ENCODE results near the gene SNCA. TPM values are rescaled to one million over a fixed set of nuclear protein-coding genes. Genes with fewer than 3 reads are reported as not detected.

SNCA gene
- total RNA-seq: 6.5 TPM

DNA sequence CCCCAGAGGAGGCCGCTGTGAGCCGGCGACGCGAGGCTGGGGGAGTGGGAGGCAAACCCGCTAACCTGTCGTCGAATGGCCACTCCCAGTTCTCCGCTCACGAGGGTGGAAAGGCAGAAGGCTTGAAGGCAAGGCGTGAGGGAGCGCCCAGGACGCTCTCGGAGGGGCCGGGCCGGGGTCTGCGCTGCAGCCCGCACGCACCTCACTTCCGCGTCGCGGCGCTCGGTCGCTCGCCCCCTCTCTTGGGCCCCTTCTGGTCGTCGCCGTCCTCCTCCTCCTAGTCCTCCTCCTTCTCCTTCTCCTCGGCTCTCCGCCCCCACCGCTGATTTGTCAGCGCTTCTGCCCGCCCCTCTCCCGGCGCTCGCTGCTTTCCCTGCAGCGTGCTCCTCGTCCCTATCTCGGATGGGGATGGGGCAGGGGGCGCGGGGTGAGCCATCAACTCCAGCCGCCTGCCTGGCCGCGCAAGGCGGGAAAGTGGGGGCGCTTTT, at the start of gene SNCA:
TSS of gene SNCA (minus strand) at position 265 of the 488 bp plus-strand sequence. CDS start 1,494 bp downstream, outside the sequence.
- ATAC-seq: peak; percentile 62

DNA sequence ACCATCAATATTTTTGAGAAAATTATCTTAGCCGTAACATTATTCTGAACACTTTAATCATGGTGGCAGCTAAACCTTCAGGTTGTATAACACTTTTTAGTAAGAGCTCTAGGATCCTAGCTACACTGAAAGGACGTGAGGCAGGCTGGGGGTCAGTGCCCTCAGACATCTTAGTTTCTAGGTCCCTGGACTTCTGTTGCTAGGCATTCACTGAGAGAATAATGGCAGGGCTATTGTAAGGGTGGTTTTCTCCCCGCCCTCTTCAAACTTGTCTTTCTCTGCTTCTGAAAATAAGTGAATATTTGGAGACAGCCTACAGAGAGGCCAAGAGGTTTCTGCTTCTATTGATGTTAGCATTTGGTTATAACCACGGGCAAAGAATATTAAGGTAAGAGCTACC, 42.3 kb upstream of the SNCA start:
- ATAC-seq: no peak

DNA sequence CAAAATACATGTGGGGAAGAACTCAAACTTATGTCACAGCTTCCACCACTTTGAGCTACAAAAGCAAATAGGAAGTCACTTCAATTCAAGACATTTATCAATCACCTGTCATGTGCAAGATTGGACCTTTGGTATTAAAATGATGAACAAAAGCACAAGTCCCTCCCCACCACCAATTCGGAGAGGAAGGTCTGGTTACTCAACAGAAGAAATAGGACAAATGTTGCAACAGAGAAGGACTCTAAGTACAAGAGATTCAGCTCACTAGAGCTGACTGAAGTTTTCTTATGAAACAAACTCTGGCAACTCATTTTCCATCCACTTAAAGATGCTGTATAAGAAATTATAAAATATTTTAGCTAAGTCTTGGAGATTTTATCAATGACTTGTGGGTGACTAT, 41.6 kb upstream of the SNCA start:
- no peak for ATAC-seq

DNA sequence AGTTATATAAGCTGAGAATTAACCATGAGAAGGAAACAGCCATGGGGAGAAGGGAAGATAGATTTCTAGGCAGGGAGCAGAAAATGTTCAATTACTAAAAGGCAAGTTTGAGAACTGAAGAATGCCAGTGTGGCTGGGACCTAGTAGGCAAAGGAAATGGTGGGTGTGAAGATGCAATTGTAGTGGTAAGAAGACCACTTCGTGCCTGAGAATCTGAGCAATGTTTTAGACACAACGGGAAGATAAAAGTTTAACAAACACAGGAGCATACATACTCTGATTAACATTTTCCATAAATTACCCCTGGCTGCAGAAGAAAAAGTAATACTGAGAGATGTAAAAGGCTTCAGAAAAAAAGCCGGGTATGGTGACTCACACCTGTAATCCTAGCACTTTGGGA, 39.6 kb upstream of the SNCA start:
- no peak for ATAC-seq

DNA sequence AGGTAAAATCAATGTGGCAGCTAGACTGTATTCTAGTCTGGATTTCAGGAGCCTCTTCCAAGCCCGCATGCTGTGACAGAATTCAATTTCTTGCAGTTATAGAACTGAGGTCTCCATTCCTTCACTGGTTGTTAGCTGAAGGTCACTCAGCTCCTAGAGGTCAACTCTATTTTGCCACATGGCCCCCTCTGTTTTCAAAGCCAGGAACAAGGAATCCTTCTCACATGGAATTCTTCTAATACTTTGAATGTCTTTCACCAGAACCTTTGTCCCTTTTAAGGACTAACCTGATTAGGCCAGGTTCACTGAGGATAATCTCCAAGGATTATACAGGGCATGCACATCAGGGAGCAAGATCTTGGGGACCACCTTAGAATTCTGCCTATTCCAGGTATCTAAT, 34.2 kb upstream of the SNCA start:
- ATAC-seq: no peak

DNA sequence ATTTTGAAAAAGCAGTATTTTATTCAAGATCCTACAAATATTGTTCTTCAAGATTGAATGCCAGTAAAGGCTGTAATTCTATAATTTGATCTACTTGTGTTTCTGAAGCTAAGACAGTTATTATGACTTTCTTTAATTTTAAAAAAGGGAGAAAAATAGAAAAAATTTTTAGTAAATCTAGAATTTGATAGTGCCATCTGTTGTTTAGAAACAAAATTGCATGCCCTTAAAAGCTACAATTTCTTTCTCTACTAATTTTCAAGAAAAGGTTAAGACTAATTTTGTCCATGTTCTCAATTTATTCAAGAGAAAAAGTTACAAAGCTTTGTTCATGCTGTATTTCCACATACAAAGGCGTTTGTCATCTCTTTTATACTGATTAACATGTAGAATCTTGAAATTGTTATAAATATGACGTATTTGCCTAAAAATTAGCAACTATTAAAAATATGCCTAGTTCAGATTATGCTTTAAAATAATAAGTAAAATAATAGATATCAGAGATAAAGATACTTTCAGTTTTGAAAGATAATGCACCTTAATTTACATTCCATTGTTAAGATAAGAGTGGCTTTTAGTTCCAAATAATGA, 32.1 kb upstream of the SNCA start:
- ATAC-seq: no peak

DNA sequence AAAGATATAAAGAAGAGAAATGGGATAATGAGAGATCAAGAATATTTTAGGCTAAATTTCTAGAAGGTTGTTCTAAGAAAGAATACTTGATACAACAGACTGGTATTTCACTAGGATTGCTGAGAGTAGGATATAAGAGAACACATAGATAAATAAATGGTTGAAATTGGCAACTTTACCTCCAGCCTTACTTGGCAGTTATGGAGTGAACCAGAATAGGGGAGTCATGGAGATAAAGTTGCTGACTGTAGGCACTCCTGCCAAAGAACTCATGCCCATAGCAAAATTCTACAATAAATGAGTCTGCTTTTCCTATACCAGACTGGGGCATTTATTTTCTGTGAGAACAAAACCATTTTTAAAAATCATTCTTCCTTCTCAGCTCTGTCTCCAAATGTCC, 31.3 kb upstream of the SNCA start:
- ATAC-seq: no peak

DNA sequence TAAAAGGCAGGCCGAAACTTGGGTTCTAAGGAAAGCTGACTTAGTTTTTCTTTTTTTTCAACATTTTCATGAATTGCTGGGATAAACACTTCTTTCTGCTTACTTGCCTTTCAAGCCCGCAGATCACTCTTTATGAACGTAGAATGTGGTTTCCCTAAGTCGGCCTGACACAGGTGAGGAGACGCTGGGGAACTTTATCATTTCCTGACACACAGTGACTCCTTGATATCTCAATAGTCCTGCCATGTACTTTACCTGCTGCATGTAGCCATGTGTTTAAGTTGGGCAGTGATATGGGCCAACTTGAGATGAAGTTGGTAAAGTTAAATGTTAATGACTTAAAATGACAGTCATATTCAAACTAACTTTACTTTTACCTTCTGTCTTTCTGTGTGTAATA, 26.6 kb upstream of the SNCA start:
- ATAC-seq: no peak

DNA sequence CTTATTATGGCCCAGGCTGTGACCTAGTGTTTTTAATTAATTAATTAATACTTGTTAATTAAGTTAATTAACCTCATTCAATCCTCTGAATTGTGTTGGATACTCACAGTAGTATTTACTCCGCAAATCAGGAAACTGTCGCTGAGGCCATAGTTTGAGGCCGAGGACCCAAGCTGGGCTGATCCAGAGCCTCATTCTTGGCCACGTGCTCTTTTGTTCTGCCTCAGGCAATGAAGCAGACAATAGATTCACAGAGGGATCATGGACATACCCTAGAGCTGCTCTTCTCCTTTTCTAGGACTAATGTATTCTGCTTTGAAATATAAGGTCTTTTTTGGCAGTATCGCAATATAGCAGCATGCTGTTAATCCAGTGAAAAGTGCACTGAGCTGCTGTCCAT, 24.0 kb upstream of the SNCA start:
- ATAC-seq: no peak

DNA sequence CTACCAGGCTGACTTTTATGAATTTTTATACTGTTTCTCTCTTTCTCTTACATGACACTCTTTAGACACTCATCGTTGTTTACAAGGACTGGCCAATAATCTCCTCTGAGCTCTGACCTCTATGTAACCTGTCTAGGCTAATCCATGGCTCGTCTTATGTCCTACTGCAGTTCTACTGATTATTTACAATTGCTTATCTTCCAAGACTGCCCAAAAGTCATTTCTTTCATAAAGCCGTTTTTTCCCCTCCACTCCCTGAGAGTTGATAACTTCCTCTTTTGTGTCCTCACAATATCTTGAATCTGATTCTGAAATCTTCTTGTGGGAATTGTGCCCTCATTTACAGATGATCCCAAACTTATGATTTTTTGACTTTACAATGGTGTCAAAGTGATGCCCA, 18.3 kb upstream of the SNCA start:
- no peak for ATAC-seq

DNA sequence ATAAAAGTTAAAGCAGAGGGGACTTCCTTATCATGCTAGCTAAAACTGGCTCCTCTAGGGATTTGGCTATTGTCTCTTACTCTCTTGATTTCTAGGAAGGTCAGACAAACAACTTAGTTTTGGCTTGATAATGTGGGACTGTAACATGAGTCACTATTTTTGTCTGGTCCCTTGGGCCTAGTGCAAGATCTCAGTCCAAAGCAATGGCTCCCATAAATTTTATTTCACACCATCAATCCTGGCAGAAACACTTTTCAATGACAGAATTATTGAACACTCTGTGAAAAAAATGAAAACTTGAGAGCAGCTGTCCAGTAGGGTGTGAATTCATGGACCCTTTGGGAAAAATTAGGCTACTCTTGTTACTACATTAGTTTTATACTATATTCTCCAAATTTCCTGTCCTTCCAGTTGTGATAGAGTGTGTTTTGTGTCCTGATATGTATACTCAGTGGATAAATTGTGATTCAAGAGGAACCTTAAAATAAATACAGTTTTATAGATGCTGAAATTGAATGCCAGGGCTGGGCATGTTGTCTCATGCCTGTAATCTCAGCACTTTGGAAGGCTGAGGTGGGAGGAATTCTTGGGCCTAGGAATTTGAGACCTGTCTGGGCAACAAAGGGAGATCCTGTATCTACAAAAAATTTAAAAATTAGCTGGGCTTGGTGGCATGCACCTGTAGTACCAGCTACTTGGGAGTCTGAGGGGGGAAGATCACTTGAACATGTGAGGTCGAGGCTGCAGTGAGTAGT, 10.8 kb upstream of the SNCA start:
- no peak for ATAC-seq

DNA sequence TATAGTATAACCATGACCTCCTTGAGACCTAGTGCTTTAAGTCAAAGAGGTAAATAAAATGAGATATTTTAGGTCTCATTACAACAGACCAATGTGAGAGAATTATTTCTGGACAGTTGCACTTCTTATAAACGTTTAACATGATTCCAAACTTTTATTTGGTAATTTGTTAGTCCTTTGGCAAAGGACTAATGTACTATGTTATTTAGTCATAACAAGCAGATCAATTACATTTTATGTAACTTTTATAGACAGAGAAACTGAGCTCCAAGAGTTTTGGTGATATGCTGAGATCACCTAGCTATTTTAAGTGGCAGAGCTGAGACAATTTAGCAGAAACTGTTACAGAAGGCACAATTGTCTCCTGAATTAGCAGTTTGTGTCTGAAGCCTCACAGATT, 2.6 kb upstream of the SNCA start:
- no peak for ATAC-seq

DNA sequence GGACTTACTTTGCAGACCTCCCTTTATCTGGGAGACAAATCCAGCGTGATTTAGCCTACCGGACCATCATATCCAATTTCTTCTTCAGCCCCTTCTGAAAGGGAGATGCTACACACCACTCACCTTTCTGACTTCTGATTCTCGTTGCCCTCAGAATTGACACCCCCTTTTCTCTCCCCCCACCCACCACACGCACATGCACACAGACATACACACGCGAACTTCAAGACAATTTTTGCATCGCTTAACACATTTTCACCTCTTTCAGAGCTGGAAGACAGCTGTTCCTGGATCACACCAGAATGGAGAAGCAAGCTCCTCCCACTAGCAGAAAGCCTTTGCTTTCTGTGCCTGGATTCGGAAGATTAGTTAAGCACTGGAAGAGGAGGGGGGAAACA, 1.0 kb upstream of the SNCA start:
- no peak for ATAC-seq

DNA sequence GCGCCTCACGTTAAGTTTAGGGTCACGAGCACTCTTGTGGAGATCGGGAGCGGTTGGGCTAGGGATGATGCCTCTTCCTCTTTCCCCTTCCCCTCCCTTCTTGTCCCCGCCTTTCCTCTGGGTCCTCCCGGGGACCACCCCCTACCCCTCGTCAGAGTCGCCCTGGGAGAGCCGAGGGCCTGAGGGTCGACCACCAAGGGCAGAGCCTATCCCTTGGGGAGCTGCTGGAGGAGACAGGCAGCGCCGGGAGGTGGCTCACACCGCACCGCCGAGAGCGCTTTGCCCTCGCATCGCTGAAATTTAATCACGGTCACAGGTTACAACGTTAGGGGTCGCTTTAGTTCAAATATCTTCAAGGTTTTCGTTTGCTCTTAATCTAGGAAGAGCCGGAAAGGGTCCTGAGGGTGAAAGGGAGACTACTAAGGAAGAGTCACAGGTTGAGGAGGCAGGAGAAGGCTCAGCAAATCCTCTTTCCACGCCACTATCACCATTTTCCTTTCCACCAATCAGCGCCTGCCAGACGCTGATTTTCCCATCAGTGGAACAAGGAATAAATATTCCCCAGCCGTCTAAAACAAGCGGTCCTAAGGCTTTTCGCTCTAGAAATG, 528 bp upstream of the SNCA start:
- peak; percentile 49 for ATAC-seq

DNA sequence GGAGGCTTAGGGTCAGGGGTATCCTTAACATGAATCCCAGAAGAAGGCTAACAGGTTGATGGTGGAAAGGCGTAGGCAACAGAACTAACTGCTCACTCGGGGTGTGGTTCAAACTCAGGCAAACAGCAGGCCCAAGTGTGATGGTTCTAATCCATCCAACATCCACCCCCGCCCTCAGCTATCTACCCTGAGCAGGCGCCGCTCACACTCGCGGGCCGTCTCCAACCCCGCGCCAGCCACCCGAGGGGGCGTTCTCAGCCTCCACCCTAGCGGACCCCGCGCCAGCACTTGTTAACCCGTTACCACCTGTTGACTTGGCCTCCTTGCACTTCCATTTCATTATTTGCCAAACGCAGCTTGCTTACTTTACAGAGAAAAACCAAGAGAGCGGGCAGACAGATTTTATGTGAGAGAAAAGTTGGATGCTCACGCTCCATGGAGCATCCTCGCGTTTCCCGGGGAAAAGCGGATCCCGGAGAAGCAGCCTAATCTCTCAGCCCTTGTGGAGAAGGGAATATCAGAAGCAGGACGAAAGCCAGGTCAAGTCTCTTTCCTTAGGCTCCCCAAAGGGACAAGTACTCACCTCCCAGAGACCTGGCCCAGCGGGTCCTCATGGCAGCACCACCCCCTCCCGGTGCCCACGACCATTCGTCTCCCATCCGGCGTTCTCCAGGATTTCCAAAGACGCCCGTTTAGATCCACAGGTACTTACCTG, 773 bp downstream of the SNCA start:
- peak; percentile 35 for ATAC-seq

DNA sequence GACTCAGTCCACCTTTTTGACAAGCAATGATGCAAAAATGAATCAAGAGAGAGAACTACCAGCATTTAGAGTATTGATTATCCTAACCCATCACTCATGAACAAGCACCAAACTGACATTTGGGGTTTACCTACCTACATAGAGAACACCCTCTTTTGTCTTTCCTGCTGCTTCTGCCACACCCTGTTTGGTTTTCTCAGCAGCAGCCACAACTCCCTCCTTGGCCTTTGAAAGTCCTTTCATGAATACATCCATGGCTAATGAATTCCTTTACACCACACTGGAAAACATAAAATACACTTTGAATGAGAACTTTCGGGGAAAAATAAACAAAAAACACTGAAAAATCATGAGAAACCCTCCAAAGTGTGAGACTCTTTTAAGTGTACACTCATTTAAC, 1.5 kb downstream of the SNCA start:
- no peak for ATAC-seq

DNA sequence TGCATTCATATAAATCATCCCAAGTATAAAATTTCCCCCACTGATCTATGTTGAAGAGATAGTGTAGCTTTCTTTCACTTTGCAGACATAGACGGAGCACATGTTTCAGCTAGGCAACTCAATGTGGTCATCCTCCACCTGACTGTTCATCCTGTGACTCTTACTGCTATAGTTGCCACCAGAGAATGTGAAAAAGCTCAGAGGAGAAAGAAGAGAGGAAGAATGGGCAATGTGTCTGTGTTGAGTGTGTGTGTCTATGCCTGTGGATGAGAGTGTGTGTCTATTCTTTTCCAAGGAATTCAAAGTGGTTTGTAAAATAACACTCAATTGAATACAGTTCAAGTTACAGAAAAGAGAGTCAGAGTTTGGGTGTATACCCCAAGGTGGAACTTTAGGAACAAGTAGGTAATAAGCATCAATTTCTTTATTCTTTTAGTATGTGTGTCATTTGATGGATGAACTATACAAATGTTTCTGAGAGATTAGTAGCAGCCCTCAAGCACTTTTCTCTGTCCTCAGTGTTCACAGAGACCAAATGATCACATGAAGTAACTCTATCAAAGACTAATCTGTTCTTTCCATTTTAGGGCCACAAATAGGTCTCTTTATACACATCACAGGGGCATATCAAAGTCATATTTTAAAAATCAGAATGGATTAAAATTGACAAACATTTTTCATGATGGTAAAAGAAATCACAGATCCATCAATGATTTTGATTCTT, 2.3 kb downstream of the SNCA start:
- ATAC-seq: no peak

DNA sequence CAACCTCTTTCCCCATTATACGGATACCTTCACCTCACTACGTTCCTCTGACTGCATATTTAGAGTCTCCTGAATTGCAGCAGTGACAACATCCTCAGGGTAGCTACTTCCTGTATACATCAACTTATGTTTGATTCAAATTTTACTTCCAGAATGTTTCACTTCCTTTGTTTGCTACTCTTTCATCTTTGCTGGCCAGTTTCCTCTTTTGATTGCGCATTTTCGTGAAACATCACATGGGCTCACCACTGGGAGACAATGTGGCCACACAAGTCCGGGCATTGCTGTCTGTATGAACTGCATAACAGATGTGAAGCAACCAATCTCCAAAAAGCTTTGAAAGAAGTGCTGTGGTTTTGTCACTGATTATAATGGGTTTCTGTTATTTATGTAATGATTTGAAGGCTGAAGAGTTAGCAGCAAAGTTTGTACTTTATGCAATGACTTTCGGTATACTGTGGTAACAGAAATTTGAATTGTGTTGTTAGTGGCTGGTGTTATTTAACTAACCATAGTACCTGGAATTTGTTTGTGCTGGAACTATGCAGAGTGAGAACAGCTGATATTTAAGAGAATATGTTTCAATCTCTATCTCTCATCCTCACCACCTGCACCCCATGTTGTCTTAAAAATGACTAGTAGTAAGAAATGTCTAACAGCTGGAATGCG, 7.4 kb downstream of the SNCA start:
- ATAC-seq: peak; percentile 67

DNA sequence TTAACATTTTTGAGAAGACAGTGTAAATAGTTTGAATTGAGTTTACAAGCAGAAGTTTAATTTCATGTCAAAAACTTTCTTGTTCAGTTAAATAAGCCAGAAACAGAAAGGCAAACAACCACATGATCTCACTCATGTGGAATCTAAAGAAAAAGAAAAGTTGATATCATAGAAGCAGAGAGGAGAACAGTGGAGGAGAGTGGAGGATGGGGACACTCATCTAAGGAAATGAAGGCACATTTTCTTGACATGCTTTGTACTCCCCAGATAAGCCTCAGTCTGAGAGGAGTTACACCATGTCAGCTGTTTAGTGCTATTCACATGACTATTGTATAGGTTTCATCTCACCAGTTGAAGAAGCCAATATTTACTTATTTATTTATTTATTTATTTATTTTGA, 13.5 kb downstream of the SNCA start:
- no peak for ATAC-seq

DNA sequence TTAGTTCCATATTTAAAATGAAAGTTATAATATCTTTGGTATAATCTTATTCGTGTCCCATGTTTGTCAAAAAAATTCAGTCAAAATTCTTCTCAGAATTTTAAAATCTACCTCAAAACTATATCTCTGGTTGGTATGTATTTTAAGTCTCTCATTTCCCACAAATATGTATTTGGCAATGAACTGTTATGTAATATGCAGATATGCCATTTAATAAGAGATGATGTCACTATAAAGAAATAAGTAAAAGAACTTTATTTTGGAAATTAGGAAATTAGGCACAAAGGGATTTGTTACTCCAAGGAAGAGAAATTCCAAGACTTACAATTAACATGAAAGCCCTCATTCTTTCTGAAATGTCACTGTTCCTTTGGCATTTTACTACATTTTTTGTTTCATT, 15.3 kb downstream of the SNCA start:
- no peak for ATAC-seq

DNA sequence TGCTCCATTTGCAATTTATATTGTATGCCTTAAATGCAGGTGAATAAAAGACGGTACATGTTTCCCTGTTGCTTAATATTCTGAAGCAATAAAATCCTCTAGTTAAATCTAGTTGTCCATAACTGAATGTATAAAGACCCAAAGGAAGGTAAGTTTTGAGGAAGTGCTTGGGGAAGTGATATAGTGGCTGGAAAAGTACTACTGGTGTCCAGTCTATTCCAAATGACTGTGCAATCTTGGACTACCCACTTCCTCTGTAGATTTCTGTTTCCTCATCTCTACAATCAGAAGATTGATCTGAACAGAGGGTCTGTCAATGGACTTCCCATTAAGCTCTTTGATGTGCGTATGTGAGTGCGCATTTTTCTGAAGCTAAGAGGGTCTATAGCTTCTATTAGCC, 17.0 kb downstream of the SNCA start:
- ATAC-seq: no peak

DNA sequence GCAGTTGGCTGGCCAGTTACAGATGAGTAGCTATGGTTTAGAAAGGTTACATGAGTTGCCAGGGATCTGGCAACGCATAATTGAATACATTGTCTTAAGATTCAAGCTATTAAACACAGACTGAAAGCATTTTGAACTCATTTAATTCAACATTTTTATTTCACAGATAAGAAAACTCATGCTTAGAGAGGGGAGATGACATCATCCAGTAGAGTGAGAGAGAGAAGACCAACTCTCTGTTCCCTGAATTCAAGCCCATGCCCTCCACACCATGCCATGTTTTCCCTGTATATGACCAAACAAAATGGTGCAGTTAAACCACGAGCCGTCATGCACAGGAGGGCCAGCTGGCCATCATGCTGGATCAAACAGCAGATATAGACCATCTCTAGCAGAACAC, 22.6 kb downstream of the SNCA start:
- no peak for ATAC-seq
